A673 (cell line): Measurements from ENCODE around the gene HSPG2.

Experiments
- EZH2 ChIP-seq: fragments of 200-600 bp; sonication (generic); IDR thresholded peaks from 2 replicates; pipeline ENCODE4 v1.6.1; 2017; ENCODE audit warnings: borderline replicate concordance, low read depth, mild to moderate bottlenecking, mixed read lengths, antibody characterized with exemption, low read length; ENCODE audit not compliant: poor library complexity, severe bottlenecking
- TF ChIP-seq, protein P1 (sequence below): fragments of 300-800, 200-600 bp; sonication (generic); conservative IDR thresholded peaks from 2 replicates; pipeline ENCODE4 v1.5.1; 2017; ENCODE audit warnings: low read depth, mild to moderate bottlenecking, antibody characterized with exemption, low read length, moderate library complexity, mixed read lengths

DNA sequence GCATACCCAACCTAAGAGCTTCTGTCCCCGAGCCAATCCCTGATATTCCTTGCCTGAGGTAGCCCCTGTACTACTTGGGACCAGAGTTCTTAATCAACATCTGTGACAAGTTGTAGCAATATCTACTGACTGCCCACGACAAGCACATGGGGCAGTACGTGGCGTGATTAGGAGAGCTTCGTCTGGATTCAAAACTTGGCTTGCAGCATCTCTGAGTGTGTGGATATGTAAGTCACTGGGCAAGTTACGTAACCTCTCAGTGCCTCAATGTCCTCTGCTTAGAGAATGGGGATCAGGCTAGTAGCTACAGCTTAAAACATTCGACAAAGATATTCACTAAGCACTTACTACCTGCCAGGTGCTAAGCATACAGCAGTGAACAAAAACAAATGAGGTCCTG lies 5.0 kb downstream of the HSPG2 start:
- TF ChIP-seq, protein P1, sequence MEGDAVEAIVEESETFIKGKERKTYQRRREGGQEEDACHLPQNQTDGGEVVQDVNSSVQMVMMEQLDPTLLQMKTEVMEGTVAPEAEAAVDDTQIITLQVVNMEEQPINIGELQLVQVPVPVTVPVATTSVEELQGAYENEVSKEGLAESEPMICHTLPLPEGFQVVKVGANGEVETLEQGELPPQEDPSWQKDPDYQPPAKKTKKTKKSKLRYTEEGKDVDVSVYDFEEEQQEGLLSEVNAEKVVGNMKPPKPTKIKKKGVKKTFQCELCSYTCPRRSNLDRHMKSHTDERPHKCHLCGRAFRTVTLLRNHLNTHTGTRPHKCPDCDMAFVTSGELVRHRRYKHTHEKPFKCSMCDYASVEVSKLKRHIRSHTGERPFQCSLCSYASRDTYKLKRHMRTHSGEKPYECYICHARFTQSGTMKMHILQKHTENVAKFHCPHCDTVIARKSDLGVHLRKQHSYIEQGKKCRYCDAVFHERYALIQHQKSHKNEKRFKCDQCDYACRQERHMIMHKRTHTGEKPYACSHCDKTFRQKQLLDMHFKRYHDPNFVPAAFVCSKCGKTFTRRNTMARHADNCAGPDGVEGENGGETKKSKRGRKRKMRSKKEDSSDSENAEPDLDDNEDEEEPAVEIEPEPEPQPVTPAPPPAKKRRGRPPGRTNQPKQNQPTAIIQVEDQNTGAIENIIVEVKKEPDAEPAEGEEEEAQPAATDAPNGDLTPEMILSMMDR: no peak
- no peak for TF ChIP-seq EZH2
